GM18507 (cell line): ENCODE results near the gene OR7E24.
"Not testable (repeated sequence)": the region's sequence is repeated elsewhere in the genome, so short reads cannot be mapped to it uniquely, and the experiment has no call there.

Experiments
- DNase-seq: peaks from one replicate; pipeline ENCODE4 v3.0.0; 2011; ENCODE audit warnings: low read depth; ENCODE audit not compliant: insufficient read length; ENCODE audit errors: extremely low spot score
- FAIRE-seq: peaks from 2 replicates; lab custom pipeline; 2011; peaks lifted over from hg19 to GRCh38; lab: Jason Lieb, UNC

Gene OR7E24

DNA sequence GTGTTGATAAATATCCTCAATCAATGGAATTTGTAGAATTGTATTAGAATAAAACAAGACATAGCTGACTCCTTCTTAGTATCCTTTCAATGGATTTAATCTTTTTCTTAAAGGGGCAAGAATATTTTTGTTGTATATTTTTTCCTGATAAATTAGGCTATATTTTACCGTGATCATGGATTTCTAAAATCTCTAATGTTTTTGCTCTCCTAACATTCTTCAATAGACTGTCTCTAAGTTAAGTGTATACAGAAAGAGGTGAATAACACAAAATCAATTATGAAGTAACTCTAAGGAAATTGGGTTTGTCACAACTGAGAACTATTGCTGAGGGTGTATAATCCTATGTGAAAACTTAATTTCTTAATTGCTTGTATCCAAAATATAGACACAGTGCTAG, at the start of gene OR7E24:
TSS of gene OR7E24 (plus strand) at position 301 of the 400 bp plus-strand sequence. CDS start 114 bp downstream, outside the sequence.
- DNase-seq, result no peak
- FAIRE-seq, result no peak

DNA sequence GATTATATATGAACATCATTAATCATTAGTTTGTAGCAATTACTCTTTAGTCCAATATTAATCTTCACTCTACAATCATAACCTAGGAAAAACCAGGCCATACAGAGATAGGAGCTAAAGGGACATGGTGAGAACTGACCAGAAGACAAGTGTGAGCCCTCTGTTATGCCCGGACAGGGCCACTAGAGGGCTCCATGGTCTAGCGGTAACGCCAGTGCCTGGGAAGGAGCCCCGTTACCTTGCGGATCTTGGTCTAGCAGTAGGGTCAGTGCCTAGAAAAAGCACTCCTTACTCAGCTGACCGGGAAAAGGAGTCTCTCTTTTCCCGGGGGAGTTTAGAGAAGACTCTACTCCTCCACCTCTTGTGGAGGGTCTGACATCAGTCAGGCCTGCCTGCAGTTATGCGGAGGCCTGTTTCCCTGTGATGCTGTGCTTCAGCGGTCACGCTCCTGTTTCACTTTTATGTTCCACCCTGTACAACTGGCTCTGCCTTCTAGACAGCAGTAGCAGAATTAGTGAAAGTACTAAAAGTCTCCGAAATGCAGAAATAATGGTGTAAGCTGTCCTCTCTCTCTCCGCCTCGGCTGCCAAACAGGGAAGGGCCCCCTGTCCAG, 45.1 kb upstream of the OR7E24 start:
- FAIRE-seq (peak; percentile 83), DNase-seq (no peak)

GRCh38 chr19:9219489-9219888, 31.2 kb upstream of the OR7E24 start, which contains the start of gene OR7D4:
OR7D4 (minus strand) TSS chr19:9219589; CDS start chr19:9214837, 4,752 bp downstream.
- FAIRE-seq (no peak), DNase-seq (no peak)

DNA sequence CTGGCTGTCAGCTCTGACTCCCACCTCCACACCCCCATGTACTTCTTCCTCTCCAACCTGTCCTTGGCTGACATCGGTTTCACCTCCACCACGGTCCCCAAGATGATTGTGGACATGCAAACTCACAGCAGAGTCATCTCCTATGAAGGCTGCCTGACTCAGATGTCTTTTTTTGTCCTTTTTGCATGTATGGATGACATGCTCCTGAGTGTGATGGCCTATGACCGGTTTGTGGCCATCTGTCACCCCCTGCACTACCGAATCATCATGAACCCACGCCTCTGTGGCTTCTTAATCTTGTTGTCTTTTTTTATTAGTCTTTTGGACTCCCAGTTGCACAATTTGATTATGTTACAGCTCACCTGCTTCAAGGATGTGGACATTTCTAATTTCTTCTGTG, 506 bp downstream of the OR7E24 start:
- FAIRE-seq (no peak), DNase-seq (no peak)

- FAIRE-seq, DNase-seq: not testable (repeated sequence)
Observed at GRCh38 chr19:9283485-9283884, 32.8 kb downstream of the OR7E24 start.

GRCh38 chr19:9289231-9289884, 38.6 kb downstream of the OR7E24 start:
- no peak for DNase-seq
- no peak for FAIRE-seq

GRCh38 chr19:9295411-9295849, 44.7 kb downstream of the OR7E24 start:
- no peak for FAIRE-seq

DNA sequence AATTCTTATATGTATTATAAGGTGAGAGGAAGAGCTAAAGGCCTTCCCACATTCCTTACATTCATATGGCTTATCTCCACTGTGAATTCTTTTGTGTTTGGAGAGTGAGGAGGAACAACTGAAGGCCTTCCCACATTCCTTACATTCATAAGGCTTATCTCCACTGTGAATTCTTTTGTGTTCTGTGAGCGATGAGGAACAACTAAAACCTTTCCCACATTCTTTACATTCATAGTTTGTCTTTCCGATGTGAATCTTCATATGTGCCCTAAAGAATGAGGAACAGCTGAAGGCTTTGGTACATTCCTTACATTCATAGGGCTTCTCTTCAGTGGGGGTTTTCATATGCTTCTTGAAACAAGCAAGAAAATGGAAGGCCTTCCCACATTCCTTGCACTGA, 45.6 kb downstream of the OR7E24 start:
- FAIRE-seq, result no peak
- no peak for DNase-seq

More at GRCh38 chr19:9295411-9295849, 44.7 kb downstream of the OR7E24 start:
- DNase-seq, result no peak
